Astrocyte of the spinal cord (primary cell): ENCODE results near the gene MAP3K4.

Experiments used
- DNase-seq: peaks from one replicate; pipeline ENCODE4 v3.0.0; 2011; ENCODE audit warnings: low read depth, low spot score
- H3K4me3 ChIP-seq: 2 replicates; pipeline ENCODE4 v1.5.1; 2011; ENCODE audit warnings: low read depth, mild to moderate bottlenecking, low read length, moderate library complexity
- in situ Hi-C: cut with HindIII; loops from 2 replicates; pipeline ENCODE4 v1.10.0; 2017; ENCODE audit warnings: low sequenced_read_pairs
- TF ChIP-seq, protein P1 (sequence below): IDR thresholded peaks from 2 replicates; pipeline ENCODE4 v1.5.1; 2012; ENCODE audit warnings: low read depth, mild to moderate bottlenecking, low read length, inconsistent platforms

Gene MAP3K4

DNA sequence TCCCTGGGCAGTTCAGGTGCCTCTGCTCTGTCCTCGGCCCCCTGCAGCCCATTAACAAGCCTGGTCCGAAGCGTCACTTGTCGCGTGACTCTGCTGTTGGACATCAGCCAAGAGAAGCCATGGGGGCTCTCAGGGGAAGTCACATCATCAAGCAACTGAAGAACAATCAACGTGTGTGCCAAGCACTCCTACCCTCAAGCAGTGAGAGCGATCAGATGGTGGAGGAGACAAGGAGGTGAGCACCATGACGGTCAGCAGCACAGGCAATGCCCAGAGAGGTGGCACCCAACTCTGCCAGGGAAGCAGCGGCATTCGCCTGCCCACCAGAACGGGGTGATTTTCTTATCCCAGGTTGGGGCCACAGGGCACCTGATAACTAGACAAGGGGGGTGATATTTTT lies 149.6 kb downstream of the MAP3K4 start:
- no peak for DNase-seq
- in situ Hi-C loops: no loop called here
- no peak overlapping the region for H3K4me3 ChIP-seq
- TF ChIP-seq, protein P1, sequence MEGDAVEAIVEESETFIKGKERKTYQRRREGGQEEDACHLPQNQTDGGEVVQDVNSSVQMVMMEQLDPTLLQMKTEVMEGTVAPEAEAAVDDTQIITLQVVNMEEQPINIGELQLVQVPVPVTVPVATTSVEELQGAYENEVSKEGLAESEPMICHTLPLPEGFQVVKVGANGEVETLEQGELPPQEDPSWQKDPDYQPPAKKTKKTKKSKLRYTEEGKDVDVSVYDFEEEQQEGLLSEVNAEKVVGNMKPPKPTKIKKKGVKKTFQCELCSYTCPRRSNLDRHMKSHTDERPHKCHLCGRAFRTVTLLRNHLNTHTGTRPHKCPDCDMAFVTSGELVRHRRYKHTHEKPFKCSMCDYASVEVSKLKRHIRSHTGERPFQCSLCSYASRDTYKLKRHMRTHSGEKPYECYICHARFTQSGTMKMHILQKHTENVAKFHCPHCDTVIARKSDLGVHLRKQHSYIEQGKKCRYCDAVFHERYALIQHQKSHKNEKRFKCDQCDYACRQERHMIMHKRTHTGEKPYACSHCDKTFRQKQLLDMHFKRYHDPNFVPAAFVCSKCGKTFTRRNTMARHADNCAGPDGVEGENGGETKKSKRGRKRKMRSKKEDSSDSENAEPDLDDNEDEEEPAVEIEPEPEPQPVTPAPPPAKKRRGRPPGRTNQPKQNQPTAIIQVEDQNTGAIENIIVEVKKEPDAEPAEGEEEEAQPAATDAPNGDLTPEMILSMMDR: no peak

DNA sequence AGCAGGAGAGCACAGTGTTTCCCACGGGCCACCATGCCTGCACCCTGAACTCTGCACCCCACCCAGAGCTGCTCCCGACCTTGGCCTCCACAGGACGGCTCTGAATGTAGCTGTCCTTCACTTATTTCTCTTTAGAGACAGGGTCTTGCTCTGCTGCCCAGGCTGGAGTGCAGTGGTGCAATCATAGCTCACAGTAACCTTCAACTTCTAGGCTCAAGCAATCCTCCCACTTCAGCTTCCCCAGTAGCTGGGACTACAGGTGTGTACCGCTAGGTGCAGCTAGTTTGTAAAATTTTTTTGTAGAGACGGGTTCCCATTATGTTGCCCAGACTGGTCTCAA lies 151.4 kb downstream of the MAP3K4 start:
- DNase-seq: no peak
- TF ChIP-seq, protein P1: no peak
- H3K4me3 ChIP-seq: no peak overlapping the region
- in situ Hi-C loops: no loop called here

DNA sequence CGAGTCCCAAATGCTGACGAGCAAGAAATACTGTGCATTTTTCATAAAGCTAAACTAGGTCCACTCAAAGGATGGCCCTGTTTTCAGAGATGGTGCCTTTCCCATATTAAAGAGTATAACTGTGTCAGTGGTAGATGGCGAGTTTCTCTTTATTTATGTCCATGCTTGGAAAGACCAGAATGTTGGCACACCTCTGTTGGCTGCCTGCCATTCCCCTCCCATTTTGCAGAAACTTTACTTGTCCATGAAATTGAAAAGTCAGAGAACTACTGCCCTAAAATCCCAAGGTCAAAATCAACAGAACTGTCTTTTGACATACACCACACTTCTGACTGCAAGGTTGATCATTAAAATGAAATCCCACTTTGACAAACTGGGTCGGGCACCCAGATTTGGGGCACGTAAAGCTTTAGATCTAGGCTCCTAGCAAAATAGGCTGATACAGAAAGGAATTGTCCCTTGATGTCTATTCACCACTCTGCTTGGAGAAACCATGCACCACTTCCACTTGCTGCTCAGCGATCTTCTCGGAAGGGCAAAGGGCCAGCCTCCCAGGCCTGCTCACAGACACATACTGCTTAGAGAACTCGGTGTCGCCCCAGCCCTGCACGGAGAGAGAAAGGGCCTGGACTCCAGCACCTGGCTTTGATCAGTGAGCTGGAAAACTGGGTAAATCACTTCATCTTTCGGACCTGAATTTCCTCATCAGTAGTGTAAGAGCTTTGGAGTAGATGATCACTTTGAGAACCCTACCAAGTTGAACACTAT lies 152.3 kb downstream of the MAP3K4 start:
- in situ Hi-C loops: no loop called here

DNA sequence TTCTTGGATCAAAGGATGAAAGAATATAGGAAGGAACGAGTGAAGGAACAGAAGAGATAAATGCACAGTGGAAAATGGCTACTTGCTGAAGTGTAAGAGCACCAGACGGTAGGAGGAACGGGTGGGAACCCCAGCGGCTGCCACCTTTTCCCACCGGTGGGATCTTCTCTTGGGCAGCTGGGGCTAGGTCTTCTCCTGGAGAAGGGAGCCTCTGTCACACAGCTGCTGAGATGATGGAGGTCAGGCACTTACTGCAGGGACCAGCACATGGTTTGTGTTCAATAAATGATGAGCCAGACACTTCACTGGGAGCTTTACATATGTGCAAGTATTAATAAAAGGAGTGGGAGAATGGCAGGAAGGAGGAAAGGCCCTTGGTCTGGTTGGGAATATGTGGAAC lies 158.6 kb downstream of the MAP3K4 start:
- H3K4me3 ChIP-seq: no peak overlapping the region
- no peak for DNase-seq
- in situ Hi-C loops: no loop called here
- TF ChIP-seq, protein P1: no peak

More for the DNA sequence above, 152.3 kb downstream of the MAP3K4 start:
- H3K4me3 ChIP-seq: no peak overlapping the region
- no peak for DNase-seq
- TF ChIP-seq, protein P1: no peak

DNA sequence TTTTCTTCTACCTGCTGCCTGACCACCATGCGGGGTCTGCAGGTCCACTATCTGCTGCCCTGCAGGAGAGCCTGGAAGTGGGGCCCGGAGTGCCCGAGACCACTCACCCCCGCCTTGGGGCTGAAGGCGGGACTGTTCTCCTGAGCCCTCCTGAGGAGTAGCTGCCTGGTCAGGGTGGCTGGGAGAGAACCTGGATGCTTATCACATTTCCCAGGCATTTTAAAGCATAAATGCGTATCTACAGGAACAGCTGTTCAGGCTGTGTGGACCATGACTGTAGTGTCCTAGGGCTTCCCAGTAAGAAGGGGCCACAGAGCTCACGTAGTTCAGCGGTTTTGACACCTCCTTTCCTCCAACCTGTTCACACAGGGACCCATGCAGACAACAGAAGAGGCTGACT lies 159.0 kb downstream of the MAP3K4 start:
- in situ Hi-C loops: no loop called here
- TF ChIP-seq, protein P1: no peak
- no peak overlapping the region for H3K4me3 ChIP-seq
- DNase-seq: no peak

DNA sequence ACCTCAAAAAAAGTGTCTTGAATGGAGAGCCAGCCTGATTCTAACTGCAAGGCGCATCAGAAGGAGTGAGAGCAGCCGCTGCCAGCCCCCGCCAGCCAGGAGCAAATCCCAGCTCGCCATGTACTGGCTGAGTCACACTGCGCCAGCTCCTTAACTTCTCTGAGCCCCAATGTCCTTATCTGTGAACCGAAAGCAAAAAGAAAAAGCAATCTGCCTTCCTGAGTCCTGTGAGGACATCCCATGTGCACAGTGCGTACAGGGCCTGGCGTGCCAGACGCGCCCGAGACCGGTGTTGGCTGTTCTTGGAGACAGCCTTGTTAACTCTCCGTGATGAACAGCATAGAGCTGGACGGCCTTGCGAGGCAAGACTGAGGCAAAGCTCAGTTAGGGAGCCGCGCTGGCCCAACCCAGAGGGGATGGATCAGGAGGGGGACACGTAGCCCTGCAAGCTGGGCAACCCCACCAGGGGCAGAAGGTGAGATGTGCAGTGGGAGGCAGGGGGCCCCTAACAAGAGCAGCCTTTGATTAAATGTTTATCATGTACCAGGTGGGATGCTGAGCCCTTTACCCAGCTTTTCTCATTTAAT lies 159.6 kb downstream of the MAP3K4 start:
- DNase-seq: no peak
- TF ChIP-seq, protein P1: no peak
- H3K4me3 ChIP-seq: no peak overlapping the region
- in situ Hi-C loops: no loop called here
